ENCODE data around the gene PRKAR1B.
A peak's percentile ranks its signal among the peaks of the same experiment; 100 is the strongest.

The PRKAR1B gene

DNA sequence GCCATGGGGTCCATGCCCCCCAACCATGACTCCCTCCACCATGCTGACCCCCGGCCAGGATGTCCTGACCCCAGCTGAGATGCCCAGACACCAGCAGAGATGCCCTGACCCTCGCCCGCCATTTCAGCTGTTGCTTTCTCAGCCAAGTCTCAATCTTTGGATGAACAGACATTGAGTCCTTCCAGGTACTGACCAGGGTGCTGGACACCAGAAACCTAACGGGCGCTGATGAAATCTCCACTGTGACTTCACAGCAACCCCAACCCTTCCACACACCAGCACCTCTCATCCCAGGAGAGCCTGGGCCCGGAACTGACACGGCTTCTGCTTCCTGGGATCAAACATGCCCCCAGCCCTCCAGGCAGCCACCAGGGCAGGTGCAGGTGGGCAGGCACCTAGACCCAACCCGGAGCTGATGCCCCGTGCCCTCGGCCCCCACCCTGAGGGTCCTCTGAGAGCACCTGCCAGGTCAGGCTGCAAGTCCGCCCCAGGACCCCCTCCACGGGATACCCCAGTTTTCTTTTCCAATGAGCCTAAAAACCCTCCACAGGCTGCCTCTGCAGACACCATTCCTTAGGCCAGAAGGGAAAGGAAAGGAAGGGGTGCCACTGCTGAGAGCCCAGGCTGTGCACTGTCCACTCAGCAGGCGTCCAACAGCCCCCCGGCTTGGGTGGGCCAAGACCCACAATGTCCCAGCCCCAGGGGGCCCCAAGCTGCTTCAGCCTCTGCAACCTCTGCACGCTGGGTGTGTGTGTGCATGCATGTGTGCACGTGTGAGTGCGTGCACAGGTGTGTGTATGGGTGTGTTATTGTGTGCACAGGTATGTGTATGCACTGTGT lies 164.1 kb downstream of the PRKAR1B start:
- DNase-seq (ENCODE audit: low read depth, low spot score) = no peak
- Histone ChIP-seq H3K4me1 (ENCODE audit: insufficient read depth, insufficient read length) (peaks cover 5% of the 10 kb centered on the region), H3K9ac (ENCODE audit: insufficient read length, low read depth) (no peak overlapping the region), H3K9me3 (ENCODE audit: insufficient read depth, low read length) (no peaks in the 10 kb centered on the region), H3K4me3 (ENCODE audit: insufficient read length, low read depth) (no peak overlapping the region), H3K27me3 (ENCODE audit: insufficient read depth, insufficient read length) (no peaks in the 10 kb centered on the region), H3K36me3 (ENCODE audit: insufficient read depth, insufficient read length, low read length) (peaks cover 4% of the 10 kb centered on the region)
- TF ChIP-seq SUZ12 (IDR thresholded peaks at IDR 0.05; ENCODE audit: extremely low read depth, insufficient read depth, insufficient read length) (no peak), YY1 (IDR thresholded peaks at IDR 0.05; ENCODE audit: insufficient read depth, insufficient read length) (no peak), ZNF274 (IDR thresholded peaks at IDR 0.05; ENCODE audit: low read depth, low read length) (no peak)

DNA sequence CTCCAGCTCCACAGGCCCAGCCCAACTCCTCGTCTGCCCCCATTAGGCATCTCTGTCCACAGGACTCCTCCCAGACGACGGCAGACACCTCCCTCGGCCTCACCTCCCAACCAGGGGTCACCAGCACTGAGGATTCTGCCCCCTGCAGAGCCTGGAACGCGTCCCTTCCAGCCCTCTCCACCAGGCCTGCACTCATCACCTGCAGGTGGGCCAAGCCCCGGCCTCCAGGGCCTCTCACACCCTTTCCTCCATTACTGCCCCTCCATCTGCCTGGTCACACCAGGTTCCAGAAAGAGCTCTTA lies 164.8 kb downstream of the PRKAR1B start:
- peaks cover 4% of the 10 kb centered on the region for H3K36me3 ChIP-seq (ENCODE audit: insufficient read depth, insufficient read length, low read length)
- no peak overlapping the region for H3K4me3 ChIP-seq (ENCODE audit: insufficient read length, low read depth)
- no peak overlapping the region for H3K9ac ChIP-seq (ENCODE audit: insufficient read length, low read depth)
- no peaks in the 10 kb centered on the region for H3K27me3 ChIP-seq (ENCODE audit: insufficient read depth, insufficient read length)
- TF ChIP-seq YY1 (IDR thresholded peaks at IDR 0.05; ENCODE audit: insufficient read depth, insufficient read length) (no peak), SUZ12 (IDR thresholded peaks at IDR 0.05; ENCODE audit: extremely low read depth, insufficient read depth, insufficient read length) (no peak), ZNF274 (IDR thresholded peaks at IDR 0.05; ENCODE audit: low read depth, low read length) (no peak)
- peaks cover 2% of the 10 kb centered on the region; the same call in 1 of the 2 replicates for H3K9me3 ChIP-seq (ENCODE audit: insufficient read depth, low read length)
- DNase-seq (ENCODE audit: low read depth, low spot score) = no peak
- peaks cover 5% of the 10 kb centered on the region for H3K4me1 ChIP-seq (ENCODE audit: insufficient read depth, insufficient read length)

DNA sequence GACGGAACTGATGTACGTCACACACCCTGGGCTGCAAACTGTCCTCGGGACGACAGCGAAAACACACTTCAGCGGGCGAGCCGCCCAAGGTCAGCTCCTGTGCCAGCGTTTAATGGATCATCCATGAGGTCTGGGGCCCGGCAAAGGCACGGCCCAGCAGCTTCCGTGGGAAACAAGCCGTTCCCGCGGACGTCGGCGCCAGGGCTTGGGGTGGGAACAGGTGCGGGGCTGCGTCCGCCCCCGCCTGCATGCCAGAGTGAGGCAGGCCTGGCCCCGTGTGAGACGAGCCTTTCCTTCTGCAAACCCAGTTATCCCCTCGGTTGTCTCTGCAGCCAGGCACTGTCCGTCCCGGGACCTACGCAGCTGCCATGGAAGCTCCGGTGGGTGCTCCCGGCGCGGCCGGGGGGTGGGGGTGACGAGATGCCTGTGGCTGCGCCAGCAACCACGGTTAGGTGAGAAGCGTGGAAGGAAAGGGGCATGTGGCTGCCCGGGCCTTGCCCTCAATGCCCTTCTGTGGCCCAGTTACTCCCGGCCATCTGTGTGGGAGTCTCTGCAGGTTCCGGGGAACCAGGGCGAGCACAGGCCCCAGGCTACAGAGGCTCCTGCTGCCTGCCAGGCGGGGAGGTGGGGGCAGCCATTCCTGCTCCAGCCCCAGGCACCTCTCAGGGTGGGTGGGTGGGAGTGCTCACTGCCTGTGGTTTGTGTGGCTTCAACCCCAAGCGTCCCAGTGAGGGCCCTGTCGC lies 165.3 kb downstream of the PRKAR1B start:
- H3K27me3 ChIP-seq (ENCODE audit: insufficient read depth, insufficient read length) = no peaks in the 10 kb centered on the region
- TF ChIP-seq SUZ12 (IDR thresholded peaks at IDR 0.05; ENCODE audit: extremely low read depth, insufficient read depth, insufficient read length) (no peak), ZNF274 (IDR thresholded peaks at IDR 0.05; ENCODE audit: low read depth, low read length) (no peak), YY1 (IDR thresholded peaks at IDR 0.05; ENCODE audit: insufficient read depth, insufficient read length) (no peak)
- peaks cover 4% of the 10 kb centered on the region for H3K36me3 ChIP-seq (ENCODE audit: insufficient read depth, insufficient read length, low read length)
- peaks cover 5% of the 10 kb centered on the region; the same call in 1 of the 2 replicates for H3K9me3 ChIP-seq (ENCODE audit: insufficient read depth, low read length)
- H3K4me1 ChIP-seq (ENCODE audit: insufficient read depth, insufficient read length) = peaks cover 9% of the 10 kb centered on the region
- H3K9ac ChIP-seq (ENCODE audit: insufficient read length, low read depth) = peak overlapping the region; percentile 32
- DNase-seq (ENCODE audit: low read depth, low spot score) = no peak
- H3K4me3 ChIP-seq (ENCODE audit: insufficient read length, low read depth) = no peak overlapping the region

GRCh38 chr7:560966-561630 lies 166.0 kb downstream of the PRKAR1B start:
- DNase-seq (ENCODE audit: low read depth, low spot score) = no peak
- Histone ChIP-seq H3K36me3 (ENCODE audit: insufficient read depth, insufficient read length, low read length) (peaks cover 4% of the 10 kb centered on the region), H3K4me1 (ENCODE audit: insufficient read depth, insufficient read length) (peaks cover 9% of the 10 kb centered on the region), H3K9me3 (ENCODE audit: insufficient read depth, low read length) (peaks cover 5% of the 10 kb centered on the region; the same call in 1 of the 2 replicates), H3K9ac (ENCODE audit: insufficient read length, low read depth) (no peak overlapping the region), H3K27me3 (ENCODE audit: insufficient read depth, insufficient read length) (no peaks in the 10 kb centered on the region), H3K4me3 (ENCODE audit: insufficient read length, low read depth) (no peak overlapping the region)
- TF ChIP-seq YY1 (IDR thresholded peaks at IDR 0.05; ENCODE audit: insufficient read depth, insufficient read length) (no peak), SUZ12 (IDR thresholded peaks at IDR 0.05; ENCODE audit: extremely low read depth, insufficient read depth, insufficient read length) (no peak), ZNF274 (IDR thresholded peaks at IDR 0.05; ENCODE audit: low read depth, low read length) (no peak)

GRCh38 chr7:559396-559705 lies 167.7 kb downstream of the PRKAR1B start:
- DNase-seq (ENCODE audit: low read depth, low spot score) = no peak
- no peaks in the 10 kb centered on the region for H3K36me3 ChIP-seq (ENCODE audit: insufficient read depth, insufficient read length, low read length)
- no peak overlapping the region for H3K4me3 ChIP-seq (ENCODE audit: insufficient read length, low read depth)
- TF ChIP-seq ZNF274 (IDR thresholded peaks at IDR 0.05; ENCODE audit: low read depth, low read length) (no peak), YY1 (IDR thresholded peaks at IDR 0.05; ENCODE audit: insufficient read depth, insufficient read length) (no peak), SUZ12 (IDR thresholded peaks at IDR 0.05; ENCODE audit: extremely low read depth, insufficient read depth, insufficient read length) (no peak)
- H3K9me3 ChIP-seq (ENCODE audit: insufficient read depth, low read length) = peaks cover 5% of the 10 kb centered on the region; the same call in 1 of the 2 replicates
- peaks cover 11% of the 10 kb centered on the region for H3K4me1 ChIP-seq (ENCODE audit: insufficient read depth, insufficient read length)
- no peaks in the 10 kb centered on the region for H3K27me3 ChIP-seq (ENCODE audit: insufficient read depth, insufficient read length)
- no peak overlapping the region for H3K9ac ChIP-seq (ENCODE audit: insufficient read length, low read depth)

- no peak for TF ChIP-seq YY1 (IDR thresholded peaks at IDR 0.05; ENCODE audit: insufficient read depth, insufficient read length)
- no peak for TF ChIP-seq SUZ12 (IDR thresholded peaks at IDR 0.05; ENCODE audit: extremely low read depth, insufficient read depth, insufficient read length)
- TF ChIP-seq ZNF274 (IDR thresholded peaks at IDR 0.05; ENCODE audit: low read depth, low read length) = no peak
- Histone ChIP-seq H3K36me3 (ENCODE audit: insufficient read depth, insufficient read length, low read length) (no peaks in the 10 kb centered on the region), H3K9ac (ENCODE audit: insufficient read length, low read depth) (no peak overlapping the region), H3K4me3 (ENCODE audit: insufficient read length, low read depth) (no peak overlapping the region), H3K27me3 (ENCODE audit: insufficient read depth, insufficient read length) (no peaks in the 10 kb centered on the region), H3K4me1 (ENCODE audit: insufficient read depth, insufficient read length) (peaks cover 17% of the 10 kb centered on the region), H3K9me3 (ENCODE audit: insufficient read depth, low read length) (peaks cover 5% of the 10 kb centered on the region; the same call in 1 of the 2 replicates)
- no peak for DNase-seq (ENCODE audit: low read depth, low spot score)
Observed at GRCh38 chr7:557558-557881, 169.6 kb downstream of the PRKAR1B start.

Data from NT2/D1 (cell line).